Stimulated activated CD4-positive, alpha-beta T cell treated with anti-CD3 and anti-CD28 coated beads, TNF-alpha, amount 100 ng/mL, for 48 hours (primary cell): ENCODE measurements around the gene IQSEC2.
A peak's percentile ranks its signal among the peaks of the same experiment; 100 is the strongest.

Source experiments
- DNase-seq, 3 donors: peaks; one replicate each; pipeline ENCODE4 v3.0.0-alpha.2; 2020; ENCODE audit warnings: low read depth in 3 of 3

Gene IQSEC2

GRCh38 chrX:53305219-53305995 lies 24.0 kb upstream of the IQSEC2 start:
- DNase-seq: no peak

GRCh38 chrX:53303195-53303594 lies 21.8 kb upstream of the IQSEC2 start:
- no peak for DNase-seq

- DNase-seq: no peak
These were observed 18.8 kb upstream of the IQSEC2 start for GRCh38 chrX:53300157-53300556.

- no peak for DNase-seq
These were observed 12.8 kb upstream of the IQSEC2 start for GRCh38 chrX:53294024-53294648.

- no peak for DNase-seq
These were observed 10.2 kb upstream of the IQSEC2 start for GRCh38 chrX:53291596-53291995.

GRCh38 chrX:53290441-53291041 lies 9.2 kb upstream of the IQSEC2 start:
- DNase-seq: no peak

GRCh38 chrX:53288189-53288588 lies 6.8 kb upstream of the IQSEC2 start:
- no peak for DNase-seq

- no peak for DNase-seq
These were observed 6.2 kb upstream of the IQSEC2 start for GRCh38 chrX:53287493-53288138.

- no peak for DNase-seq
These were observed 4.8 kb upstream of the IQSEC2 start for GRCh38 chrX:53286171-53286570.

GRCh38 chrX:53285591-53285990 lies 4.2 kb upstream of the IQSEC2 start:
- DNase-seq: no peak

GRCh38 chrX:53284684-53285447 lies 3.5 kb upstream of the IQSEC2 start:
- peak in 1 of 3 donors; percentile 53 for DNase-seq

- DNase-seq: no peak
These were observed 2.2 kb upstream of the IQSEC2 start for GRCh38 chrX:53283567-53283966.

- DNase-seq: no peak
These were observed 1.7 kb upstream of the IQSEC2 start for GRCh38 chrX:53283099-53283498.

GRCh38 chrX:53281963-53282695 lies 745 bp upstream of the IQSEC2 start:
- DNase-seq: no peak

- DNase-seq: no peak
These were observed 758 bp downstream of the IQSEC2 start for GRCh38 chrX:53280331-53281320.

- no peak for DNase-seq
These were observed 1.8 kb downstream of the IQSEC2 start for GRCh38 chrX:53279296-53280237.

- DNase-seq: no peak
These were observed 8.5 kb downstream of the IQSEC2 start for GRCh38 chrX:53272808-53273337.

GRCh38 chrX:53269536-53270107 lies 11.8 kb downstream of the IQSEC2 start:
- DNase-seq: no peak
